Prostate gland (tissue), 2 donors: Measurements from ENCODE around the gene EML3. TPM values are rescaled to one million over a fixed set of nuclear protein-coding genes. Genes with fewer than 3 reads are reported as not detected.

ENCODE experiments used
- DNase-seq: peaks from one replicate; pipeline ENCODE4 v3.0.0-alpha.2; 2019; ENCODE audit warnings: low spot score
- H3K27ac ChIP-seq, 2 donors: fragments of 200-600 bp; sonication (generic); 2 replicates each; pipeline ENCODE4 v1.5.1; 2017 to 2019
- H3K27me3 ChIP-seq: fragments of 200-600 bp; sonication (generic); replicated peaks from 2 replicates; pipeline ENCODE4 v1.5.1; 2019; ENCODE audit not compliant: insufficient read depth
- H3K36me3 ChIP-seq, 2 donors: fragments of 200-600 bp; sonication (generic); 1 replicate in 1 of 2; 2 replicates in 1 of 2; pipeline versions ENCODE4 v1.5.1 to v1.8.1; 2017 to 2019
- H3K4me1 ChIP-seq: fragments of 200-600 bp; sonication (generic); replicated peaks from 2 replicates; pipeline ENCODE4 v1.5.1; 2019
- H3K4me3 ChIP-seq, 2 donors: fragments of 200-600 bp; sonication (generic); 2 replicates each; pipeline ENCODE4 v1.5.1; 2017 to 2019
- H3K9me3 ChIP-seq: fragments of 200-600 bp; sonication (generic); 2 replicates; pipeline ENCODE4 v1.5.1; 2017
- POLR2A ChIP-seq: fragments of 450-650 bp; IDR thresholded peaks from one replicate; pipeline ENCODE4 v1.6.1; 2016; ENCODE audit warnings: antibody characterized with exemption, mild to moderate bottlenecking
- POLR2AphosphoS5 ChIP-seq: sonication (generic); formaldehyde crosslinking; IDR thresholded peaks from one replicate; pipeline ENCODE4 v1.6.1; 2017; ENCODE audit warnings: antibody characterized with exemption
- WGBS: methylation state at CpG from one replicate; pipeline ENCODE4 v1.1.5; 2018; 5-methylcytosine and 5-hydroxymethylcytosine counted together
- intact Hi-C: fragments of 100-400 bp; cut with DNase I; formaldehyde crosslinking; loops from one replicate; pipeline ENCODE4 v1.14.2; 2022
- total RNA-seq, 2 donors: library from RNA; depleted of rRNA; stranded (reverse); fragments of >200 nt; gene quantifications; one replicate each; pipeline ENCODE4 v1.1.0, GENCODE V29; 2016
- TF ChIP-seq, protein P1 (sequence below), 4 experiments: fragments of 200-600 bp in 2 of 4; fragments of 450-650 bp in 2 of 4; sonication (generic) in 2 of 4; IDR thresholded peaks; 1 replicate in 3 of 4; 2 replicates in 1 of 4; pipeline ENCODE4 v1.5.1; 2016 to 2019; ENCODE audit warnings: antibody characterized with exemption in 4 of 4, mild to moderate bottlenecking in 2 of 4, moderate library complexity in 2 of 4

EML3 gene
- total RNA-seq, 2 donors from 2014 or later = 50.2 to 80.1 TPM

DNA sequence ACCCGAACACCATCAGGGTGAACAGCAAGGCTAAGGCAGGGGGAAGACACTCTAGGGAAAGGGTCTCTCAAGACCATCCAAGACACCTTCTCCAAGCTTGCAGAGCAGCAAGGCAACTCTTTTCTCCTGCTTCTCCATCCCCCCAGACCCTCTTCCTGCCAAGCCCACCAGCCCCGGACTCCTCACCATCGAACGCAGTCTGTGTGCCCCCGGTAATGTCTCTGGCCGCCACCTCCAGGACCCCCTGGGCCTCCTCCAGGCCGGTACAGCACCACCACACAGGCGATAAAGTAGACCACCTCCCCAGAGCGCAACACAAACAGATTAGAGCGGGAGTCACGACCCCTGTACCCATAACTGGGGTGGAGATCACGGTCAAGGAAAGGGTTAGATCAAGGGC is 3.8 kb downstream of the EML3 start:
- Histone ChIP-seq H3K27ac (no peak overlapping the region), H3K36me3 (no peaks in the 10 kb centered on the region), H3K9me3 (no peaks in the 10 kb centered on the region), H3K4me3 (no peak overlapping the region), H3K4me1 (peaks cover 3% of the 10 kb centered on the region), H3K27me3 (no peaks in the 10 kb centered on the region)
- TF ChIP-seq, protein P1, sequence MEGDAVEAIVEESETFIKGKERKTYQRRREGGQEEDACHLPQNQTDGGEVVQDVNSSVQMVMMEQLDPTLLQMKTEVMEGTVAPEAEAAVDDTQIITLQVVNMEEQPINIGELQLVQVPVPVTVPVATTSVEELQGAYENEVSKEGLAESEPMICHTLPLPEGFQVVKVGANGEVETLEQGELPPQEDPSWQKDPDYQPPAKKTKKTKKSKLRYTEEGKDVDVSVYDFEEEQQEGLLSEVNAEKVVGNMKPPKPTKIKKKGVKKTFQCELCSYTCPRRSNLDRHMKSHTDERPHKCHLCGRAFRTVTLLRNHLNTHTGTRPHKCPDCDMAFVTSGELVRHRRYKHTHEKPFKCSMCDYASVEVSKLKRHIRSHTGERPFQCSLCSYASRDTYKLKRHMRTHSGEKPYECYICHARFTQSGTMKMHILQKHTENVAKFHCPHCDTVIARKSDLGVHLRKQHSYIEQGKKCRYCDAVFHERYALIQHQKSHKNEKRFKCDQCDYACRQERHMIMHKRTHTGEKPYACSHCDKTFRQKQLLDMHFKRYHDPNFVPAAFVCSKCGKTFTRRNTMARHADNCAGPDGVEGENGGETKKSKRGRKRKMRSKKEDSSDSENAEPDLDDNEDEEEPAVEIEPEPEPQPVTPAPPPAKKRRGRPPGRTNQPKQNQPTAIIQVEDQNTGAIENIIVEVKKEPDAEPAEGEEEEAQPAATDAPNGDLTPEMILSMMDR (IDR thresholded peaks at IDR 0.05) = no peak
- TF ChIP-seq POLR2AphosphoS5 = no peak
- no peak for TF ChIP-seq POLR2A
- 88% methylated on average over 12 of the region's 12 CpGs for WGBS
- DNase-seq = no peak
- intact Hi-C loops = no loop called here

DNA sequence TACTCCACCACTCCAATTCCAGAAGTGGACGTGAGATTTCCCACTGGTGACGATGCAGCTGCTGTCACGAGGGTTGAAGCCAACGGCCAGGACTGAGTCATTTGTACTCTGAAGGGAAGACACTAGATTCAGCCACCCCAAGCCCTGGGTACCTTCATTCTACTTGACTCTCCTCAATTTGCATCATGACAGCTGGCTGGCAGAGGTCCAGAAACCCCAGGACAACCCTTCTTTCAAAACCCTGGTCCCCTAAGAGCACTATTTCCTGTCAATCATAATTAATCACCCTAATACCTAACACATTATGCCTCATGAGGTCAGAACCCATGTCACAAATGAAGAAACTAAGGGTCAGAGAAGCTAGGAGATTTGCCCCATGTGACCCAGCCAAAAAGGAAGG is 4.9 kb downstream of the EML3 start:
- Histone ChIP-seq H3K4me3 (no peak overlapping the region), H3K27me3 (no peaks in the 10 kb centered on the region), H3K4me1 (peaks cover 3% of the 10 kb centered on the region), H3K27ac (no peak overlapping the region), H3K9me3 (no peaks in the 10 kb centered on the region), H3K36me3 (no peaks in the 10 kb centered on the region)
- WGBS = 86% methylated on average over 4 of the region's 4 CpGs
- DNase-seq = no peak
- intact Hi-C loops = no loop called here
- TF ChIP-seq, protein P1 (IDR thresholded peaks at IDR 0.05) = no peak
- TF ChIP-seq POLR2A = no peak
- no peak for TF ChIP-seq POLR2AphosphoS5

DNA sequence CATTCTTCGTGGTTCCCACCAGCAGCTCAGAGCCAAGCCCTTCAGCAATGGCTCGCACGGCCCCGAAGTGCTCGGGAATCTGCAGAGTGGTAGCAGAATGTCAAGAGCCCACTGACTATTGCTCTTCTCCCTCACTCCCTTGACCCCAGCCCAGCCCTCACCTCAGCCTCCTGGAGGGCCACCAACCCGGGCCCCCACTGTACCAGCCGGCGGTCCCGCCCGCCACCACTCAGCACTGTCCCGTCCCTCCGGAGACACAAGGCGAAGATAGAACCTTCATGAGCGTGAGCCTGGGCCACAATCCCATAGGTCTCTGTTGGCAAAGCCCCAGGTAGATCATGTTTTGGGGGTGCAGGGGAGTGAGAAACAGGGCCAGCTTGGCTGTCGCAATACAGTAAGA is 6.7 kb downstream of the EML3 start:
- intact Hi-C loops = no loop called here
- H3K27ac ChIP-seq = no peak overlapping the region
- H3K4me3 ChIP-seq = no peak overlapping the region
- 93% methylated on average over 15 of the region's 15 CpGs for WGBS
- no peaks in the 10 kb centered on the region for H3K27me3 ChIP-seq
- no peaks in the 10 kb centered on the region for H3K9me3 ChIP-seq
- no peak for DNase-seq
- H3K36me3 ChIP-seq = no peaks in the 10 kb centered on the region
- TF ChIP-seq POLR2AphosphoS5 = no peak
- no peak for TF ChIP-seq POLR2A
- TF ChIP-seq, protein P1 (IDR thresholded peaks at IDR 0.05) = no peak
- peaks cover 2% of the 10 kb centered on the region for H3K4me1 ChIP-seq

DNA sequence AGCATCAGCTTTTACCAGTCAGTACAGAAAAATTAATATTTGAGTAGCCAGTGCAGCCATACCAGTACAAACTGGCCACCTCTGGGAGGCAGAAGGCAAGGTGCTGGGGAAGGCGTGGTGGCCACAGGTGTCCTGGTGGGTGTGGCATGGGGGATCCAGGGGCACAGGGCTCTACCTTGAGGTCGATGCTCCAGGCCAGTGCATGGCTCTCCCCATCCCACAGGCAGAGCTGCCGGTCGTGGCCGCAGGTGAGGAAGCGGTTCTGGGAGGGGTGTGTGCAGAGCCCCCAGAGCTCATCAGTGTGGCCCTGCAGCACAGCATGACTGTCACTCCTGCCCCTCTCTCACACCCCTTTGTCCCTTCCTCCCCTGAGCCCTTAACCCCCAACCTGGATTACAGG is 7.1 kb downstream of the EML3 start:
- no peaks in the 10 kb centered on the region for H3K4me1 ChIP-seq
- no peak overlapping the region for H3K4me3 ChIP-seq
- intact Hi-C loops = no loop called here
- no peaks in the 10 kb centered on the region for H3K36me3 ChIP-seq
- no peak for DNase-seq
- H3K27me3 ChIP-seq = no peaks in the 10 kb centered on the region
- no peak for TF ChIP-seq POLR2AphosphoS5
- TF ChIP-seq, protein P1 (IDR thresholded peaks at IDR 0.05) = no peak
- no peak for TF ChIP-seq POLR2A
- H3K27ac ChIP-seq = no peak overlapping the region
- no peaks in the 10 kb centered on the region for H3K9me3 ChIP-seq
- 87% methylated on average over 6 of the region's 6 CpGs for WGBS

DNA sequence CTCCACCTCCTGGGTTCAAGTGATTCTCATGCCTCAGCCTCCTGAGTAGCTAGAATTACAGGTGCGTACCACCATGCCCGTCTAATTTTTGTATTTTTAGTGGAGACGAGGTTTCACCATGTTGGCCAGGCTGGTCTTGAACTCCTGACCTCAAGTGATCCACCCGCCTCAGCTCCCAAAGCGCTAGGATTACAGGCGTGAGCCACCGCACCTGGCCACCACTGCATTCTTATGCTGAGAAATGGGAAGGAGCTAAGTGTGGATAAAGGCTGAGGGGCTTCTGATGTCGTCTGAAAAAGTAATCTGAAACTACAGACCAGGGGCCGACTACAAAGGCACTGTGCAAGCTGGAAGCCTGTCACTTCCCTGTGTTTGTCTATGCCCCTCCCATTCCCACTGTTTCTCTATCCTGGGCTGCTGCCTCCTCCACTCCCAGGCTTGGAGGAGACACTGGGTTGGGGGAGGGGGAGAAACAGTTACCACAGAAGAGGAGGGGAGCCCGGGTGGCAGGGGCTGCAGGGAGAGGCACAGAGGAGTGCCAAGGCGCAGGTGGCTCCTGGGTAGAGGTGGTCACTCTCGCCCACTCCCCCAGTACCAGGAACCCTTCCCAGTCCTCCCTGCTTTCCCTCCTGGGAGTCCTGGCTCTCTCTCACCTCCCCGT is 8.0 kb downstream of the EML3 start:
- Histone ChIP-seq H3K4me3 (no peak overlapping the region), H3K9me3 (no peaks in the 10 kb centered on the region), H3K27ac (no peak overlapping the region), H3K4me1 (peaks cover 9% of the 10 kb centered on the region), H3K36me3 (no peaks in the 10 kb centered on the region), H3K27me3 (no peaks in the 10 kb centered on the region)
- TF ChIP-seq POLR2A = no peak
- TF ChIP-seq, protein P1 (IDR thresholded peaks at IDR 0.05) = no peak
- no peak for TF ChIP-seq POLR2AphosphoS5
- WGBS = 79% methylated on average over 13 of the region's 13 CpGs
- intact Hi-C loops = loop anchor here (5.0 kb wide), 1 partner anchor 103 kb away; the partner anchor contains the start of genes BSCL2 and GNG3
- DNase-seq = no peak
